ENCODE measurements around the gene SCAMP1.

The SCAMP1 gene

GRCh38 chr5:78471896-78472295, 111.5 kb downstream of the SCAMP1 start (continued):
- TF ChIP-seq ZNF473 (tag by site-specific recombination; IDR thresholded peaks at IDR 0.05) (no peak), ZNF626 (tag by site-specific recombination; IDR thresholded peaks at IDR 0.05) (no peak), ZNF629 (tag by site-specific recombination; IDR thresholded peaks at IDR 0.05) (no peak)

GRCh38 chr5:78472469-78473106, 112.2 kb downstream of the SCAMP1 start:
- ChIA-PET CTCF (interaction anchor here (0.6 to 3.2 kb wide), 17 partner anchors 9 to 740 kb away, joined by 3 to 18 read pairs (median 3); no protein-coding TSS in a partner anchor), POLR2A (no interaction called here)
- no peak overlapping the region for H3K4me3 ChIP-seq (ENCODE audit: low read depth, low read length)
- H3K36me3 ChIP-seq (ENCODE audit: control insufficient read depth in 2 of 2, insufficient read depth in 1 of 2, low read length in 2 of 2): no peaks in the 10 kb centered on the region
- H3K4me1 ChIP-seq (ENCODE audit: control insufficient read depth, insufficient read depth, low read length): no peaks in the 10 kb centered on the region
- no peaks in the 10 kb centered on the region for H3K9me3 ChIP-seq (ENCODE audit: control insufficient read depth, insufficient read depth, low read depth, low read length)
- TF ChIP-seq ZNF654 (tag by site-specific recombination; IDR thresholded peaks at IDR 0.05; ENCODE audit: low read depth): peak; percentile 51
- no peak for TF ChIP-seq ZNF473 (tag by site-specific recombination; IDR thresholded peaks at IDR 0.05)
- no peak overlapping the region for H3K27ac ChIP-seq (ENCODE audit: extremely low read depth, low read depth, low read length)

- no peaks in the 10 kb centered on the region for H3K36me3 ChIP-seq (ENCODE audit: control insufficient read depth in 2 of 2, insufficient read depth in 1 of 2, low read length in 2 of 2)
- no peaks in the 10 kb centered on the region for H3K9me3 ChIP-seq (ENCODE audit: control insufficient read depth, insufficient read depth, low read depth, low read length)
- TF ChIP-seq ZNF394 (tag by site-specific recombination; IDR thresholded peaks at IDR 0.05; ENCODE audit: borderline replicate concordance): no peak
- TF ChIP-seq ZNF112 (tag by site-specific recombination; IDR thresholded peaks at IDR 0.05): no peak
- no peak for TF ChIP-seq ZNF23 (tag by site-specific recombination; IDR thresholded peaks at IDR 0.05; ENCODE audit: borderline replicate concordance)
- TF ChIP-seq SCRT1 (tag by site-specific recombination; IDR thresholded peaks at IDR 0.05; ENCODE audit: borderline replicate concordance): no peak
- no peak for TF ChIP-seq ZBTB10 (tag by site-specific recombination; IDR thresholded peaks at IDR 0.05)
- no peak for TF ChIP-seq ZNF214 (tag by site-specific recombination; IDR thresholded peaks at IDR 0.05; ENCODE audit: borderline replicate concordance)
- TF ChIP-seq PRDM6 (tag by site-specific recombination; IDR thresholded peaks at IDR 0.05): no peak
- no peak for TF ChIP-seq ZNF664 (tag by site-specific recombination; IDR thresholded peaks at IDR 0.05)
- TF ChIP-seq ZNF707 (tag by site-specific recombination; IDR thresholded peaks at IDR 0.05): no peak
- no peak for TF ChIP-seq ZBTB26 (tag by site-specific recombination; optimal IDR thresholded peaks at IDR 0.05)
- no peak for TF ChIP-seq ZNF132 (tag by site-specific recombination; IDR thresholded peaks at IDR 0.05; ENCODE audit: borderline replicate concordance)
- TF ChIP-seq ZNF416 (tag by site-specific recombination; IDR thresholded peaks at IDR 0.05): no peak
- no peak for TF ChIP-seq ZNF175 (tag by site-specific recombination; IDR thresholded peaks at IDR 0.05)
- ChIA-PET CTCF (interaction anchor here (0.7 to 3.2 kb wide), 8 partner anchors 48 to 490 kb away, joined by 3 to 18 read pairs (median 3); no protein-coding TSS in a partner anchor), POLR2A (no interaction called here)
- H3K27ac ChIP-seq (ENCODE audit: extremely low read depth, low read depth, low read length): no peak overlapping the region
- no peaks in the 10 kb centered on the region for H3K4me1 ChIP-seq (ENCODE audit: control insufficient read depth, insufficient read depth, low read length)
- H3K4me3 ChIP-seq (ENCODE audit: low read depth, low read length): no peak overlapping the region
Observed at GRCh38 chr5:78473751-78474150, 113.3 kb downstream of the SCAMP1 start.
